NCI-H187 treated with DMSO at 0.1 percent for 48 hours (cell line): ENCODE measurements around the gene SERTM1.

Experiments used
- DNase-seq: peaks from one replicate; lab custom pipeline; 2025; lab: John Stamatoyannopoulos, UW

Gene SERTM1

GRCh38 chr13:36710396-36710795 is 36.6 kb downstream of the SERTM1 start:
- DNase-seq, result no peak

GRCh38 chr13:36712290-36712689 is 38.5 kb downstream of the SERTM1 start:
- no peak for DNase-seq

- no peak for DNase-seq
Measured at GRCh38 chr13:36712770-36713169, 39.0 kb downstream of the SERTM1 start.

- DNase-seq, result no peak
Measured at GRCh38 chr13:36713887-36714286, 40.1 kb downstream of the SERTM1 start.

GRCh38 chr13:36715841-36716240 is 42.0 kb downstream of the SERTM1 start:
- DNase-seq, result no peak

GRCh38 chr13:36717017-36717416 is 43.2 kb downstream of the SERTM1 start:
- no peak for DNase-seq

- DNase-seq, result no peak
Measured at GRCh38 chr13:36717966-36718545, 44.2 kb downstream of the SERTM1 start.

GRCh38 chr13:36718686-36719085 is 44.9 kb downstream of the SERTM1 start:
- no peak for DNase-seq

GRCh38 chr13:36724141-36724540 is 50.3 kb downstream of the SERTM1 start:
- DNase-seq, result no peak

- DNase-seq, result no peak
Measured at GRCh38 chr13:36725936-36726335, 52.1 kb downstream of the SERTM1 start.

- DNase-seq, result no peak
Measured at GRCh38 chr13:36728006-36728405, 54.2 kb downstream of the SERTM1 start.

GRCh38 chr13:36736119-36736726 is 62.4 kb downstream of the SERTM1 start:
- peak; percentile 42 for DNase-seq

GRCh38 chr13:36737524-36738083 is 63.8 kb downstream of the SERTM1 start:
- DNase-seq, result no peak

- DNase-seq, result no peak
Measured at GRCh38 chr13:36745436-36745835, 71.6 kb downstream of the SERTM1 start.

- no peak for DNase-seq
Measured at GRCh38 chr13:36746051-36746450, 72.2 kb downstream of the SERTM1 start.
